Kidney epithelial cell (primary cell): ENCODE data around the gene FAM50B. TPM values are rescaled to one million over a fixed set of nuclear protein-coding genes. Genes with fewer than 3 reads are reported as not detected.

Experiments used
- DNase-seq: peaks from one replicate; pipeline ENCODE4 v3.0.0-alpha.2; 2010; ENCODE audit warnings: low read depth
- H3K27me3 ChIP-seq: 2 replicates; pipeline ENCODE4 v1.6.0; 2011; ENCODE audit warnings: low read length; ENCODE audit not compliant: control insufficient read depth, insufficient read depth
- H3K36me3 ChIP-seq: 2 replicates; pipeline ENCODE4 v1.5.1; 2011; ENCODE audit warnings: low read length; ENCODE audit not compliant: control insufficient read depth, insufficient read depth
- H3K4me3 ChIP-seq: 2 replicates; pipeline ENCODE4 v1.5.1; 2011; ENCODE audit warnings: low read depth, mild to moderate bottlenecking, control low read depth, low read length
- total RNA-seq: library from RNA; depleted of rRNA; stranded (reverse); fragments of >200 nt; gene quantifications from 2 replicates; pipeline ENCODE4 v1.2.3, GENCODE V29; 2015
- TF ChIP-seq, protein P1 (sequence below): IDR thresholded peaks from 2 replicates; pipeline ENCODE4 v1.5.1; 2011; ENCODE audit warnings: mild to moderate bottlenecking, moderate library complexity, low read length, control low read depth, inconsistent platforms; ENCODE audit not compliant: insufficient read depth, poor library complexity, severe bottlenecking

Gene FAM50B
- total RNA-seq, 1 donor from 2014 or later = 8.6 TPM

DNA sequence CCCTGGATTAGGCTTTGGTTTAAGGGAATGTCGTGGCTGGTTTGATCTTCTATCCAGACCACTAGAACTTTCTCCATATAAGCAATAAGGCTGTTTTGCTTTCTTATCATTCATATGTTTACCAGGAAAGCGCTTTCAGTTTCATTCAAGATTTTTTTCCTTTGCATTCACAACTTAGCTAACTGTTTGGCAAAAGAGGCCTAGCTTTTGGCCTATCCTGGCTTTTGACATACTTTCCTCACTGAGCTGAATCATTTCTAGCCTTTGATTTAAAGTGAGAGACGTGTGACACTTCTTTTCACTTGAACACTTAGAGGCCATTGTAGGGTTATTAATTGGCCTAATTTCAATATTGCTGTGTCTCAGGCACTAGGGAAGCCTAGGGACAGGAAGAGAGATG, 1.7 kb upstream of the FAM50B start:
- DNase-seq = no peak
- Histone ChIP-seq H3K27me3 (no peaks in the 10 kb centered on the region), H3K4me3 (no peak overlapping the region), H3K36me3 (no peaks in the 10 kb centered on the region)
- TF ChIP-seq, protein P1, sequence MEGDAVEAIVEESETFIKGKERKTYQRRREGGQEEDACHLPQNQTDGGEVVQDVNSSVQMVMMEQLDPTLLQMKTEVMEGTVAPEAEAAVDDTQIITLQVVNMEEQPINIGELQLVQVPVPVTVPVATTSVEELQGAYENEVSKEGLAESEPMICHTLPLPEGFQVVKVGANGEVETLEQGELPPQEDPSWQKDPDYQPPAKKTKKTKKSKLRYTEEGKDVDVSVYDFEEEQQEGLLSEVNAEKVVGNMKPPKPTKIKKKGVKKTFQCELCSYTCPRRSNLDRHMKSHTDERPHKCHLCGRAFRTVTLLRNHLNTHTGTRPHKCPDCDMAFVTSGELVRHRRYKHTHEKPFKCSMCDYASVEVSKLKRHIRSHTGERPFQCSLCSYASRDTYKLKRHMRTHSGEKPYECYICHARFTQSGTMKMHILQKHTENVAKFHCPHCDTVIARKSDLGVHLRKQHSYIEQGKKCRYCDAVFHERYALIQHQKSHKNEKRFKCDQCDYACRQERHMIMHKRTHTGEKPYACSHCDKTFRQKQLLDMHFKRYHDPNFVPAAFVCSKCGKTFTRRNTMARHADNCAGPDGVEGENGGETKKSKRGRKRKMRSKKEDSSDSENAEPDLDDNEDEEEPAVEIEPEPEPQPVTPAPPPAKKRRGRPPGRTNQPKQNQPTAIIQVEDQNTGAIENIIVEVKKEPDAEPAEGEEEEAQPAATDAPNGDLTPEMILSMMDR = no peak

DNA sequence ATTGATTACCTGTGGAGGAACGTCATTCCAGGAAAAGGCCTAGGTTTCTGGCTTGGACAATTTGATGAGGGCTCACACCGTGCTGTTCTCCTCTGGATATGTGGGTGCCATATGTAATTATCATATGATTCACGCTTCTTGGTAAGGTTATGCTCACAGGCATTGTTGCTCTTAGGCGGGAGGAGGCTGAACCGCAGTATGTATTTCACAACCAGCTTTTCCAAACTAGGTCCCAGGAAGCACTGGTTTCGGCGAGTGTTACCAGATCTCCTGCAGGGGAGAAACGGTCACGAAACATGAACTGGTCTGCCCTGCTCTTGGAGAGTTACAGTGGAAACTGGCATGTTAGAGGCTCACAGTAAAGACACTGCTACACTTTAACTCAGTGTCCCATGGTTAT, 793 bp upstream of the FAM50B start:
- no peak for DNase-seq
- H3K27me3 ChIP-seq = no peaks in the 10 kb centered on the region
- TF ChIP-seq, protein P1 = no peak
- no peaks in the 10 kb centered on the region for H3K36me3 ChIP-seq
- peak overlapping the region; percentile 37 for H3K4me3 ChIP-seq

DNA sequence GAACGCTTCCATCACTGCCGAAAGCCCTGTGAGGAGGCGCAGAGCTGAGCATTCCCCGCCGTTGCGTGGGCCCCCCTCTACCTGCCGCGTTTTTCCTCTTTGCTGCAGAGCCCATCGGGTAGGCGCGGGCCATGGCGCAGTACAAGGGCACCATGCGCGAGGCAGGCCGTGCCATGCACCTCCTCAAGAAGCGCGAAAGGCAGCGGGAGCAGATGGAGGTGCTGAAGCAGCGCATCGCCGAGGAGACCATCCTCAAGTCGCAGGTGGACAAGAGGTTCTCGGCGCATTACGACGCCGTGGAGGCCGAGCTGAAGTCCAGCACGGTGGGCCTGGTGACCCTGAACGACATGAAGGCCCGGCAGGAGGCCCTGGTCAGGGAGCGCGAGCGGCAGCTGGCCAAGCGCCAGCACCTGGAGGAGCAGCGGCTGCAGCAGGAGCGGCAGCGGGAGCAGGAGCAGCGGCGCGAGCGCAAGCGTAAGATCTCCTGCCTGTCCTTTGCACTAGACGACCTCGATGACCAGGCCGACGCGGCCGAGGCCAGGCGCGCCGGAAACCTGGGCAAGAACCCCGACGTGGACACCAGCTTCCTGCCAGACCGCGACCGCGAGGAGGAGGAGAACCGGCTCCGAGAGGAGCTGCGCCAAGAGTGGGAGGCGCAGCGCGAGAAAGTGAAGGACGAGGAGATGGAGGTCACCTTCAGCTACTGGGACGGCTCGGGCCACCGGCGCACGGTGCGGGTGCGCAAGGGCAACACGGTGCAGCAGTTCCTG, 693 bp downstream of the FAM50B start:
- TF ChIP-seq, protein P1 = no peak
- Histone ChIP-seq H3K27me3 (no peaks in the 10 kb centered on the region), H3K4me3 (peak overlapping the region; percentile 43), H3K36me3 (no peaks in the 10 kb centered on the region)
- no peak for DNase-seq

DNA sequence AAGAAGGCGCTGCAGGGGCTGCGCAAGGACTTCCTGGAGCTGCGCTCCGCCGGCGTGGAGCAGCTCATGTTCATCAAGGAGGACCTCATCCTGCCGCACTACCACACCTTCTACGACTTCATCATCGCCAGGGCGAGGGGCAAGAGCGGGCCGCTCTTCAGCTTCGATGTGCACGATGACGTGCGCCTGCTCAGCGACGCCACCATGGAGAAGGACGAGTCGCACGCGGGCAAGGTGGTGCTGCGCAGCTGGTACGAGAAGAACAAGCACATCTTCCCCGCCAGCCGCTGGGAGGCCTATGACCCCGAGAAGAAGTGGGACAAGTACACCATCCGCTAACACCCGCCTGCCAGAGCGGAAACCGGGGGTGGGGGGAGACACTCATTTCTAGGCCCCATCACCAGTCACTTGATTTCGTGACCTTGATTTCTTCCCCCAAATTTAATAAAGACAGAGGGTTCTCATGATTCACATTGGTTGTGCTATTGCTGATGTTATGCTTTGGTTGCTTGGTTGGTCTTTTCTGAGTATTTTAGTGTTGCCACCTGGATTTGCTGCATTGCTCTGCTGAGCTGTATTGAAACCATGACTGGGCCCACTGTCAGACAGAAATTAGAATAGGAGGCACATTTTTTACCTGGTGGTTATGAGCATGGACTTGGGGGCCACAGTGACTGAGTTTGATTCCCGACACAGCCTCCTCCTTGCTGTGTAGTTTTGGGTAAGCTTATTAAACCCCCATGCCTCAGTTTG, 1.5 kb downstream of the FAM50B start:
- Histone ChIP-seq H3K4me3 (no peak overlapping the region), H3K36me3 (no peaks in the 10 kb centered on the region), H3K27me3 (no peaks in the 10 kb centered on the region)
- DNase-seq = no peak
- TF ChIP-seq, protein P1 = no peak

- Histone ChIP-seq H3K27me3 (no peaks in the 10 kb centered on the region), H3K4me3 (no peak overlapping the region), H3K36me3 (no peaks in the 10 kb centered on the region)
- no peak for DNase-seq
- TF ChIP-seq, protein P1 = no peak
Observed at GRCh38 chr6:3851839-3852238, 2.7 kb downstream of the FAM50B start.
